MV-4-11 (cell line): ENCODE measurements around the gene VWA8.
A peak's percentile ranks its signal among the peaks of the same experiment; 100 is the strongest.
"Not testable (repeated sequence)": the region's sequence is repeated elsewhere in the genome, so short reads cannot be mapped to it uniquely, and the experiment has no call there.

ENCODE experiments used
- DNase-seq: peaks from one replicate; lab custom pipeline; 2025; lab: John Stamatoyannopoulos, UW

Gene VWA8

DNA sequence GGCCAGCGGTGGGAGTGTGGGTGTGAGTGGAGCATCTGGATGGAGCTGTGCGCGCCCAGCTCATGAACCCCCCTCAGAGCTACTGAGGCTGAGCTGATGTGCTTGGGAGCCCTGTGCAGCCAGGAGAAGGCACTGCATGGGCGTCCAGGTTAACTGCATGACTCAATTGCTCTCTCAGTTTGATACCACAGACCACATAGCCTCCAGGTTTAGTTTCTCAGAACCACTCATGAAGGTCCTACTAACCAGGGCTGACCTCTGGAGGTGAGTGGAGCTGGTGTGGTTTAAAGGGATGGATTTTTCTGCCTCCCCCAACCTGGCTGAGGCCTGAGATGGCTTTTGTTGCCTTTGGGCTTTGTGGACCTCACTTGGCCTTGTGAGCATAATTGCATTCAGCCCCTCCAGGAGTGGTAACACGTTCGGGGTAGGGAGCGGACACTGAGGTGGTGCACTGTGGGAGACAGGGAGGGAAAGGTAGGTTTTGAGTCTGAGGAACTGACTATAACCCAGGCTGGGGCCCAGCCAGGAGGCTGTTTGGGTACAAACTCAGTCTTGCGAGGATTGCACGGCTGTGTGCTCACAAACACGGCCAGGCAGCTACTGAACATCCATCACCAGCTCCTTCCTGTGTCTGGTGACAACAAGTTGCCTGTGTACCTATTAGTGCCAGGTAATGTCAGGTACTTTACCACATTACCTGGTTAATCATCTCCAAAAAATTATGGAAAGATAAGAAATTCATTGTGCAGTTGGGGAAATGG lies 406.1 kb downstream of the VWA8 start:
- no peak for DNase-seq

DNA sequence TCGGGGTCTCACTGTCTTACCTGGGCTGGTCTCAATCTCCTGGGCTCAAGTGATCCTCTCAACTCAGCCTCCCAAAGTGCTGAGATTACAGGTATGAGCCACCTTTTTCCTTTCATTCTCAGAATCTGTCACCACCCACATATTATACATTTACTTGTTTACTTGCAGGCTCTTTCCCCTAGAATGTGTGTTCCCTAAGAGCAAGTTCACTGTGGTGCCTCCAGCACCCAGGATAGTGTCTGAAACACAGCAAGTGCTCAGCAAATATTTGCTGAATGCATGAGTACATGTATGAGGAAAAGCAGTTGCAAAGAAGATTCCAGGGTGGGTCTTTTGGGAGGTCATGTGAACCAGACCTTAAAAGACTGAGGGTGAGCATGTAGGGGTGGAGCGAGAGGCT lies 406.7 kb downstream of the VWA8 start:
- DNase-seq = no peak

DNA sequence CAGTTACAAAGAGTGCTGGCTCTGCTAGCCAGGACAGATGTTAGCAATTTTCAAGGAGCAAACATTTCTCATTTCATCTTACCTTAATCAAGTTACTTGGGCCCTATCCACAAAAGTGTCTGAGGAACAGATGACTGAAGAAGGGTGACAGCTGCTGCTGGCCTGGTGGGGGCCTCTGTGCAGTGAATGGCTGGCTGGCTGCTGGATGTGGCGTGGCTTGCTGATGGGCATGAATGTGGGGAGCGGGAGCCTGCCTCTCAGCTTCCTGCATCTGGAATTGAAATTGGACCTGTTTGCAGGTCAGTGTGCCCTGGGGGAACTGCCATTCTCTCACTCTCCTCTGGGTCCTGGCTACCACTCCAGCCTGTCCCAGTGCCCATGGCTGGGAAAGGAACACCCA lies 408.9 kb downstream of the VWA8 start:
- no peak for DNase-seq

DNA sequence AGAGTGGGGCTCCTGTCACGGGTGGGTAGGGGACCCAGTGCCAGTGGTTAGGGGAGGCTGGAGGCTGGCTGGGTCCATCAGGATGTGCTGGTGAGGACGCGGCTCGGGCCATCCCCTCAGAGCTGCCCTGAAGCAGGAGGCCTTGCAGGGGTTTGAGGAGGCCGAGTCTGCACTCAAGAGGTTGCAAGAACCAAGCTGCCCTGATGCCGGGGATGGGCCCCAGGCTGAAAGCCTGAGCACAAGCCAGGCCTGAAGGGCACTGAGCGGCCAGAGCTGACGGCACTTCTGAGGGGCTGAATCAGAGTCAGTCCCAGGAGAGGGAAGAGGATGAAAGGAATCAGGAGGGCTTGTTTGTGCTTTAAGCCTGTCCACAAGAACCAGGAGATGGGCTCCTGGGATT lies 410.6 kb downstream of the VWA8 start:
- no peak for DNase-seq

DNA sequence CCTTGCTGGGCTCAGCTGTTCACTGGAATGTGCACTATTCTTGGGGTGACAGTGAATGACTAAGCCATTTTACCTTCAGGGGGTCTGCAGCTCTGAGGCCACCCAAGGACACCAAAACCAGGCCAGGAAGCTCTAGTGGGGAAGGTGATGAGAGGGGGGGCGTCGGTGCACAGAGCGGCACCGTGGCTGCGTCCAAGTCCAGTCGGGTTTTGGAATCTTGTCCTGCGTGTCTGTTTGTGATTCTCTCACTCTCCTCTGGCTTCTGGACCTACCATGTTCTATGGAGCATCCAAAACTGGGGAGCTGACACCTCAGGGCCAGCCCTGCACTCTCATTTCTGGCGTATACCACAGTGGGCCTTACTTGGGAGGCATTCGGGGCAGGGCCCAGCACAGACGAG lies 411.4 kb downstream of the VWA8 start:
- no peak for DNase-seq

DNA sequence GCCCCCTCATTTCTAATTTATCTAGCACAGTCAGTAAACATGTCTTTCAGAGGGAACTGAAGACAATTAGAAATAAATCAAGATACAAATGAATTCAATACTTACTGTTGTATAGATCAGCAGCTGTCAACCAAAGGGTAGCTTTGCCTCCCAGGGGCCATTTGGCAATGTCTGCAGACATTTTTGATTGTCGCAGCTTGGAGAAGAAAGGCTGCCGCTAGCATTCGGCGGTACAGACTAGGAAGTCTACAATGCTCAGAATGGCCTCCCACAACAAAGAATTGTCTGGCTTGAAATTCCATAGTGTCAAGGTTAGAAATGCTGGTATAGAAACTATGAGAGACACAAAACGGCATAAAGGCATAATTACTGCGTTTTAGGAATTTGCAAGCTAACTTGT lies 412.0 kb downstream of the VWA8 start:
- DNase-seq = no peak

DNA sequence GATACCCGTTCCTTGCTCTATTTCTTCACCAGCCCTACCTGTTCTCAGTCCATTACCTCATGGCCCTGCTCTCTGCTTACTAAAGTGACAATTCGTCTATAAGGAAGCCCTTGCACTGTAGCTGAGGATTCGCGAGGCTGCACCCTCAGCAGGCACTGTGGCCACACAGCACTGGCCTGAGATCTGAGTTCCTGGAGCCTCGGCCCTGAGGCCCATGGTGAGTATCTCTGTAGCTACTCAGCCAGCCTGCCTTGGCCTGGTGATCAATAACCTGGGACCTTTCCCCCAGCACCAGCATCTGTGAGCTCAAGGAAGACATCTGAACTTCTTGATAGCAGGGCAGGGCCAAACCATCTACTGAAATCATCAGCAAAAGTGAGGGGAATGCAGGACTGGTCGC lies 412.9 kb downstream of the VWA8 start:
- DNase-seq = no peak

DNA sequence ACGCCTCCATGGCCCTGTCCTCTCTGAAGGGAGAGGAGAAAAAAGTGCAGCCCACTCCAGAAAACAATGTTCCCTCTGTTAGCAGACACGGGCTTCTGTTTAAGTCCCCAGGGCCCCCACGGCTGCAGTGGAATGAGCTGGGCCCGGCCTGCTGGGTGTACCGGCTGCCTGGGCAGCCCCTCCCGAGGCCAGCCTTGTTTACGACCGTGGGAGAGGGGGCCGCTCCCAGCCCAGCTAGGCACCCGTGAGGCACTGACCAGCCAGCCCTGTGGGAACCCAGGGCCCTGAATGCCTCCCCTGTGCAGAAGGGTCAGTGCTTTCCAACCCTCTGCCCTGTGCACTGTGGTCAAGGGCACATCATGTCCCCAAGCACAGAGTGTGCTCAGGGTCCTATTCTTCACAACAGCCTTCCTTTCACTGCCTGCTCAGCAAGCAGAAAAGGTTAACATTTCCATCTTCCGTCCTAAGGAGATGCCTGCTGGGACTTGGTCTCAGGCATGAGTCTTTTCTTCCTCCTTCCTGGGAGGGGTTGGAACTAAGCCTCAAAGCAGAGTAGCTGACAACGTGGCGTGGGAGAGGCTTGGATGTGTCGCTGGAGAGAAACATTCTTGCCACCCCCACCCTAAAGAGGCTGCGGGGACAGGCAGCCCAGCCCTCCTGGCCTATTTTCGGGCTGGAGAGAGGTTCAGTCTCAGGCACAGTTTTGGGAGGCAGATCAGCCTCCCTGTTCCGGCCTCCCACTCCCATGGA lies 413.5 kb downstream of the VWA8 start:
- no peak for DNase-seq

DNA sequence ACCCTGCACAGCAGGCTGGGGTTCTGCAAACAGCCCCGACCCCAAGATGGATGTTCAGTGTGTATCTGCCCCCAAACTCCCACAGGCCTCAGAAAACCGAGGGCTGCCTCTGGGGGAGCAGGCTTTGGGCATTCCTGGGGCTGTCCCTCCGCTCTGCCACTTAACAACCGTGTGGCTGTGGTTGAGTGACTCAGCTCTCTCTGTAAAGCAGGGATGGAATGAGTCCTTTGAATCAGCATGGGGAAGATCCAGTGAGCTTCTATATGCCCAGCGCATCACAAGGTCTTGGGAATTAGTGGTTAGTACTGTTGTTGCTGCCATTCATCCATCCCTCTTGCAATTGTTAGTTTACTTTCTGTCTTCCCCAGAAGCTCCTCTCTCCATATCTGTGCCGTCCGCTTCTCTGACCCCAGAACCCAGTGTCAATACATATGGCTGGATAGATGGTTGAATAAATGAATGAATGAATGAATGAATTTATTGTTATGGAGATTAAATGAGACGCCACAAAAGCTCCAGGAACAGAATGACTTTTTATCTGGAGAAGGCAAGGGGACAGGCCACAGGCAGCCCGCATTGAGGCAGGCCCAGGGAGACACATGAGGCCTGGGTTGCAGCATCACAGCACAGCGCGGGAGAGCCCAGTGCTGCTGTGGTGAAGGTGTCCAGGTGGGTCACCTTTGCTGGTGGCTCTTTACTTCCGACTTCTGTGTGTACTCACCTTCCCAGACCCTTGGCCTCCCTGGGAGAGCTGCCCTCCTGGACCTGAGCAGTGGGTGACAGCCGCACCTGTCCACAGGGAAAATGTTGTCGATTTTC lies 414.3 kb downstream of the VWA8 start:
- peak; percentile 40 for DNase-seq

DNA sequence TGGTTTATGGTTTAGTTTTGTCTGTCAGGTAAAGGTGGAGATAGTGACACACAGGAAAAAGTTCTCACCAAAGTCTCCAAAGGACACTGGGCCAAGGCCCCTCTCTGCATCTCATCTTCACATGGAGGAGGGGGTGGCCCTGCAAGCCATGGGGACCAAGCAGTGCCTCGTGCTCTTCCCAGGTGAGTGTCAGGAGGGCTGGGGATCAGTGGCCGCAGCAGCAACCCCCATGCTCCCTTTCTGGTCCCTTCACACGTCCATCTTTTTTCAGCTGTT lies 415.5 kb downstream of the VWA8 start:
- DNase-seq = no peak

DNA sequence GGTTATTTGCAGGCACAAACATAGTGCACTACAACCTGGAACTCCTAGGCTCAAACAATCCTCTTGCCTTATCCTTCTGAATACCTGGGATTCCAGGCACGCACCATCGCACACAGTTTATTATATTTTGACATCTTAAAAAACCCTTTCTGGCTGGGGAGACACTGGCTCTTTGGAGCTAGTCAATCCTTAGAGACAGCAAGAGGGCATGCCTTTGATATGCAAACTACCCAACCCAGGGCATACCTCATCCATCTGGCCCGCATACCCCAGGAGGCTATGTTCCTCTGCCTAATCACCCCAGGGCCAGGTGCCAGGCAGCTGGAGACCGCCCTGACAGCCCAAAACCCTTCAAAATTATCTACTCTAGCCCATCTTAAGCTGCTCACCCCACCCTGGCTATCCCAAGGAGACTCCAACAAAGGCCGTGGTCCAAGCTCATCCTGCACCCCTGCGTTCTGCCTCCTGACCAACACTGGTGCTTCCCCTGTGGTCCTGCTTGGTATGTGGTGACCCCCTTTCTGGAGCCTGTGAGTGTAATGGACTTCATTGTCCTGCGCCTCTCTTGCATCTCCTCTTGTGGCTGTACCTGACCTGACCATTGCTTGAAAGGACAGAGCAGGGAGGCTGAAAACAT lies 417.1 kb downstream of the VWA8 start:
- no peak for DNase-seq

DNA sequence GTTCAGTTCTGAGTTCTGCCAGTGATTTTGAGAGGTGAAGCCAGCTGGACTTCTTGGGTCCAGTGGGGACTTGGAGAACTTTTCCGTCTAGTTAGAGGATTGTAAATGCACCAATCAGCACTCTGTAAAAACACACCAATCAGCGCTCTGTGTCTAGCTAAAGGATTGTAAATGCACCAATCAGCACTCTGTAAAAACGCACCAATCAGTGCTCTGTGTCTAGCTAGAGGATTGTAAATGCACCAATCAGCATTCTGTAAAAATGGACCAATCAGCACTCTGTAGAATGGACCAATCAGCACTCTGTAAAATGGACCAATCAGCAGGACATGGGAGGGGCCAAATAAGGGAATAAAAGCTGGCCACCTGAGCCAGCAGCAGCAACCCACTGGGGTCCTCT lies 418.1 kb downstream of the VWA8 start:
- DNase-seq = not testable (repeated sequence)

DNA sequence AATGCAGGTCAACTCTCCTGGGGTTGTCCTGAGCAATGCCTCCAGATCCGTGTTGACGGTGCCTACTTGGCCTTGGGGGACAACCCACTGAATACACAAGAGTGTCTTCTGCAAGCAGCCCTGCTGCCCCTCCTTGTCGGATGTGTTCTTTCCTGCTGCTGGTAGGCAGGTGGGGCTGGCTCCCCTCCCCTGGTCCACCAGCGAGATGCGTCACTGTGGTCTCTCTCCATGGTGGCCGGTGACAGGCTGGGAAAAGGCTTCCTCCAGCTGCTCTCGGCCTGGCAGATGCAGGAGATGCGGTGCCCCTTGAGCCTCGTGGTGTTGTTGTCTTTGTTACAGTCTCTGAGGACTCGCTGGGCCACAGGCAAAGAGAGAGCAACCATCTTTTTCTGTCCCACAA lies 418.6 kb downstream of the VWA8 start:
- no peak for DNase-seq

DNA sequence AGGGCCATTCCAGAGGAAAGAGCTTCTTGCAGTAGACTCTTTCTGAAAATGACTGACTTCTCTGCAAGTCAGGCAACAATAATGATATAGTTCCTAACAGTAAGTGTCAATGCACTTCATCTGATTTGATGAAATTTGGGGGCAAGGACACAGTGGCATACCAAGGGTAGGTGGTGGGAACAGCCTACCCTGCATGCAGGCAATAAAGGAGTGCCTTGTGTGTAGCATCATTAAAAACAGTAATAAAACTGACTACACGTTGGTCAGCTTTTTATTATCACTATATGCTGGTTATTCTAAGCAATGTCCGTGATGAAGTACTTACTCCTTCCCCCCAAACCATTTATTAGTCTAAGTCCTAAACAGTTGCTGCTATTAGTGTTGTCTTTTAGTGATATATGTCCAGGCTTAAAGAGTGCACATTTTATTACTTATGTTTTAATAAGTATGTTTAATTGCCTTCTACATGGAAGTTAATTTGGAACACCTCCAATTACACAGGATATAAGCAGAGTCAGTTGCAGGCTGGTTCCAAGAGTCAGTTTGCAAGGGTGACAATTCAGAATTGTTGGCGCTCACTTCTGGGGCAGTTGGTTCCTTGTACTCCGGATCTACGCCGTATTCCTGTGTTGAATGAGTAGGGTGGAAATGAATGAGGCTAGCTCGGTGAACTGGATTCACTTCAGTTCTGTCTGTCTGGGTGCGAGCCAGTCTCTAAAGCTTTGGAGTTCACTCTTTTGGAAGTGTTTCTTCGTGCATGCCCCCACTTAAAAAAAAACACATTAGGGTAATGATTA lies 419.6 kb downstream of the VWA8 start:
- no peak for DNase-seq

DNA sequence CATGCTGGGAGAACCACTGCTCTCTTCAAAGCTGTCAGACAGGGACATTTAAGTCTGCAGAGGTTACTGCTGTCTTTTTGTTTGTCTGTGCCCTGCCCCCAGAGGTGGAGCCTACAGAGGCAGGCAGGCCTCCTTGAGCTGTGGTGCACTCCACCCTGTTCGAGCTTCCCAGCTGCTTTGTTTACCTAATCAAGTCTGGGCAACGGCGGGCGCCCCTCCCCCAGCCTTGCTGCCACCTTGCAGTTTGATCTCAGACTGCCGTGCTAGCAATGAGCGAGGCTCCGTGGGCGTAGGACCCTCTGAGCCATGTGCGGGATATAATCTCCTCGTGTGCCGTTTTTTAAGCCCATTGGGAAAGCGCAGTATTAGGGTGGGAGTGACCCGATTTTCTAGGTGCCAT lies 420.7 kb downstream of the VWA8 start:
- DNase-seq = not testable (repeated sequence)

DNA sequence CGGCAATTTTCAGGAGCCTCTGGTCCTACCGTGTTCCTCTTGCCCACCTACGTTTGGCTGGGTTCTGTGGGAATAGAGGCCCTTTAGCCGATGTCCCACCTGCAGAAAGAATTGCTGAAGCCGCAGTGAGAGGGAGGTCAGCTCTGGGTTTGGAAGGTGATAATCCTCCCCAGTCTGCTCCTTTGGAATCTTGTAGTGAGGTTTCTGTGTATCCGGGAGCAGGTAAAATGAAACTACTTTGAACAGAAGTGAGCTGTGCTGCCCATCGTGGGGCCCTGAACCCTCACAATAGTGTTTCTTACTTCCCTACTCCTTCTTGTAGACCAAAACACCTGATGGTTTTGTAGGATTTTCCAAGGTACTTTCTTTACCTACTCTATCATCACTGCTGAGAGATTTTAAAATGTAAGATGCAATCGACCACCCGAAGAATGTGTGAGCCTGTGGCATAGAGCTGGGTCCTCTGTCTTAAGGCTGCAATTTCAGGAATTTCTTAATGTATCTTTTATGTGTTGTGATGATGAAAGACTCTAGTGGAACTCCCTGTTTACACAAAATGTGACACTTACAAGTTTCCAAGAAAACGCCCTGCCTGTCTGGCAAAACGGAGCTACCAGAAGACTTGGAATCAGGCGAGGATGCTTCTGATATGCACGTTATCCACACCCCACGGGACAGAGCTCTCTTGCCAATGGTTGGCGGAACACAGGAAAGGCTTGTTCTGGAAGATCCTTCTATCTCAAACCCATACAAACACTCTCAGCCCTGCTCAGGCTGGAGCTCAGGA lies 427.4 kb downstream of the VWA8 start:
- DNase-seq = no peak

DNA sequence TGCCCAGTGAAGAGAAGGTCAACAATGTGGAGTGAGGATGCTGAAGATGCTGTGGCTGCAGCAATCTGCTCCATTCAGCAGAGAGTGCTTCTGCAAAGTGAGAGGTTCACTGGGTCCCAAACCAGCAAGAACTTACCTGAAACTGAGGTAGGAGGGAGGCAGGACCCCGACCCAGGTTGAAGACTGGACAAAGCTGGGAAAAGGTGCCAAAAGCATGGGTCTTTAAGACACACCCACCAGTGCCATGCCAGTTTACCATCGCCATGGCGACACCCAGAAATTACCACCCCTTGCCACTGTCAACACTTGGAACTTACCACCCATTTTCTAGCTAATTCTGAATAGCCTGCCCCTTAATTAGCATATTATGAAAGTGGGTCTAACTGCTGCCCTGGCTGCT lies 432.9 kb downstream of the VWA8 start:
- no peak for DNase-seq

DNA sequence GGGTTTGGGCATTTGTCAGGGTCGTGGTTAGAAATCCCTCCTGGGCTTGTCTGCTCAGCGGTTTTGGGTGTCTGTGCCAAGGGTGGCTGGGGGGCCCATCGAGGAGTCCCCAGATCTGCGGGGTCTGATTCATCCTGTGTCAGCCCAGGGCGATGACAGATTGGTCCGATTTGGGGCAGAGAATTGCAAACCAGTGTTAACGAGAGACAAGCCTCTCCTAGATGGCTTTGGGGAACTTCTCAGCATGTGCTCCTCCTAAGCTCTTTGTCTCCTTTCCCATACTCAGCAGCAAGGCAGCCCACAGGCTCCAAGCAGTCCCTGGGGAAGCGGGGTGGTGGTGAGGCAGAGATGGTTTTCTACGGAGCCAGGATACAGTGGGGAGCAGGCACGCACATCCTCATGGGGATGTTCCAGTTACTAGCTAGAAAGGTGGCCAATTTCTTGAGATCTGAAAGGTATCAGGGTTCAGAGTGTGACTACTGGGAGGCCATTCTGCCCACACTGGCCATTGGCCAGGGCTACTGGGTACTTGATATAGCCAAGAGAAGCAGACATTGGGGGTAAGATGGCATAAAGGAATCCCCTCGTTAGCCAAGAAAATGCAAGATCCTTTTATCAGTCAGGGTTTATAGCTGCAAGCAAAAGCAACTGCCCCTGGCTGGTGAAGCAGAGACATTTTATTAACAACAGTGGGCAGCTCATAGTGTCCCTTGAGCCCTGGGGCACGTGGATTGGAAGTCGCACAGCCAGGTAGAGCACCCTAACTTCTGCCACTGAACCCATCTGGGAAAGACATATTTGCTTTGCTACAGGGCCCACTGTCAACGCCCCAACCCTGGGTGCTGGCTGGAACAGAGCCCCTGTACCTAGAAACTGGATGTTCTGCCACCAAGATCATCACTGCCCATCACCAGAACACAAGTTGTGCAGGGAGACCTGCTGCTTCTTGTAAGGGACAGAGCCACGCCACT lies 440.0 kb downstream of the VWA8 start:
- no peak for DNase-seq

DNA sequence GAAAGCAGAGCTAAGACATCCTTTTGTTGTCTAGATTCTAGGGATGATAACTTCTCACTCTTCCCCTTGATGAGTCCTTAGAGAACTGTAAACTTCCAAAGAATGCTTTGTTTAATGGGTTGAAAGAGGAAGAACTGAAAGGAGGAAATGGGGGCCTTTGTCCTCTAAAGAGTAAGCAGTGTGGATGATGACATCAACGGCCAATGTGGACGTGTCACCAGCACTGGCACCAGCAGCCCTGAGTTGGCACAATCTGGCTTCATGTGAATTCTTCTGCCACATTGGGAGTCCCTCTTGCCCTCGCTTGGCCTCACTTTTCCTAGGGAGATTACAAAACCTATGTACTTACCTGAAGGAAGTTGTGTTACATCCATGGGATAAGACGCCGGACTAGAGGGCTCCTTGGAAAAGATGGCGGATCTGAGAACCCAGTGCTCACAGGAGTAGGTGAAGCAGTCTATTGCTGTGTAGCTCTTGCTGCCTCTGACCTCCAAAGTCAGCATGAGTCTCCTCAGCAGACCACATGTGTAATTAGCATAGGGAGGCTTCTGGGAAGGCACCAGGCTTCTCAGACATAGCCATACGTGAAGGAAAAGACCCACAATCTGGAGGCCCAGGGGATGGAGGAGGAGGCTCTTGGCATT lies 440.8 kb downstream of the VWA8 start:
- DNase-seq = peak; percentile 87
